Mesodermal cell (in vitro differentiated cells): ENCODE measurements around the gene KRTAP5-4.
A peak's percentile ranks its signal among the peaks of the same experiment; 100 is the strongest.
"Not testable (repeated sequence)": the region's sequence is repeated elsewhere in the genome, so short reads cannot be mapped to it uniquely, and the experiment has no call there.

Source experiments
- H3K27ac ChIP-seq: 2 replicates; pipeline ENCODE4 v1.7.0; 2013; ENCODE audit warnings: mild to moderate bottlenecking, low read depth, low read length, moderate library complexity; ENCODE audit not compliant: severe bottlenecking
- H3K36me3 ChIP-seq: 2 replicates; pipeline ENCODE4 v1.7.1; 2013; ENCODE audit warnings: mild to moderate bottlenecking, low read length, moderate library complexity; ENCODE audit not compliant: control insufficient read depth, insufficient read depth
- H3K4me1 ChIP-seq: one replicate; pipeline ENCODE4 v1.7.1; 2013; ENCODE audit warnings: mild to moderate bottlenecking, low read length; ENCODE audit not compliant: insufficient read depth, control insufficient read depth, poor library complexity, severe bottlenecking
- H3K4me3 ChIP-seq: 2 replicates; pipeline ENCODE4 v1.7.0; 2013; ENCODE audit warnings: low read length, control low read depth, mild to moderate bottlenecking; ENCODE audit not compliant: insufficient read depth, poor library complexity, severe bottlenecking; ENCODE audit errors: extremely low read depth
- H3K9me3 ChIP-seq: 2 replicates; pipeline ENCODE4 v1.7.1; 2013; ENCODE audit warnings: mild to moderate bottlenecking, low read length, moderate library complexity; ENCODE audit not compliant: control insufficient read depth
- WGBS, 2 experiments: methylation state at CpG; one replicate each; pipeline ENCODE4 v1.1.5; 2013; ENCODE audit warnings: missing lambda C conversion rate in 2 of 2; ENCODE audit not compliant: insufficient coverage in 2 of 2; 5-methylcytosine and 5-hydroxymethylcytosine counted together

The KRTAP5-4 gene

GRCh38 chr11:1661454-1662269 is 39.7 kb upstream of the KRTAP5-4 start:
- not testable (repeated sequence) for H3K36me3 ChIP-seq, H3K4me1 ChIP-seq, H3K9me3 ChIP-seq, H3K27ac ChIP-seq, H3K4me3 ChIP-seq
- 94 to 100% methylated on average over 1 to 6 of the region's 25 CpGs for WGBS, 2 experiments

- Histone ChIP-seq H3K4me3 (no peak overlapping the region), H3K9me3 (no peaks in the 10 kb centered on the region), H3K27ac (no peak overlapping the region), H3K36me3 (no peaks in the 10 kb centered on the region), H3K4me1 (no peaks in the 10 kb centered on the region)
- WGBS, 2 experiments = 85% methylated on average over 24 of the region's 24 CpGs
These were observed 38.4 kb upstream of the KRTAP5-4 start for GRCh38 chr11:1660111-1660867.

GRCh38 chr11:1659506-1659905 is 37.6 kb upstream of the KRTAP5-4 start:
- no peaks in the 10 kb centered on the region for H3K9me3 ChIP-seq
- WGBS, 2 experiments = 85 to 97% methylated on average over 4 to 6 of the region's 14 CpGs

GRCh38 chr11:1656670-1657069 is 34.7 kb upstream of the KRTAP5-4 start:
- H3K4me3 ChIP-seq = no peak overlapping the region
- peaks cover 9% of the 10 kb centered on the region for H3K4me1 ChIP-seq
- H3K27ac ChIP-seq = no peak overlapping the region
- no peaks in the 10 kb centered on the region for H3K36me3 ChIP-seq
- WGBS, 2 experiments = 76 to 88% methylated on average over 6 to 7 of the region's 7 CpGs
- no peaks in the 10 kb centered on the region for H3K9me3 ChIP-seq

More at GRCh38 chr11:1659506-1659905, 37.6 kb upstream of the KRTAP5-4 start:
- peaks cover 4% of the 10 kb centered on the region for H3K4me1 ChIP-seq
- H3K4me3 ChIP-seq = no peak overlapping the region
- H3K27ac ChIP-seq = no peak overlapping the region
- H3K36me3 ChIP-seq = no peaks in the 10 kb centered on the region

- Histone ChIP-seq H3K27ac (no peak overlapping the region), H3K36me3 (no peaks in the 10 kb centered on the region), H3K4me1 (peaks cover 9% of the 10 kb centered on the region), H3K4me3 (no peak overlapping the region), H3K9me3 (no peaks in the 10 kb centered on the region)
- 91 to 92% methylated on average over 6 of the region's 9 CpGs for WGBS, 2 experiments
These were observed 34.1 kb upstream of the KRTAP5-4 start for GRCh38 chr11:1656061-1656441.

GRCh38 chr11:1655168-1656060 is 33.5 kb upstream of the KRTAP5-4 start:
- Histone ChIP-seq H3K27ac (peak overlapping the region; percentile 69), H3K4me3 (no peak overlapping the region), H3K9me3 (no peaks in the 10 kb centered on the region), H3K36me3 (no peaks in the 10 kb centered on the region), H3K4me1 (peaks cover 9% of the 10 kb centered on the region)
- 95% methylated on average over 23 to 25 of the region's 26 CpGs for WGBS, 2 experiments

- peaks cover 9% of the 10 kb centered on the region for H3K4me1 ChIP-seq
- no peaks in the 10 kb centered on the region for H3K9me3 ChIP-seq
- no peak overlapping the region for H3K4me3 ChIP-seq
- no peaks in the 10 kb centered on the region for H3K36me3 ChIP-seq
- WGBS, 2 experiments = 87 to 91% methylated on average over 14 to 21 of the region's 21 CpGs
- peak overlapping the region; percentile 69 for H3K27ac ChIP-seq
These were observed 32.6 kb upstream of the KRTAP5-4 start for GRCh38 chr11:1654388-1655167.

- H3K27ac ChIP-seq = peak overlapping the region; percentile 69
- no peaks in the 10 kb centered on the region for H3K9me3 ChIP-seq
- H3K36me3 ChIP-seq = no peaks in the 10 kb centered on the region
- 87 to 94% methylated on average over 10 to 13 of the region's 14 CpGs for WGBS, 2 experiments
- H3K4me3 ChIP-seq = no peak overlapping the region
- peaks cover 9% of the 10 kb centered on the region for H3K4me1 ChIP-seq
These were observed 31.8 kb upstream of the KRTAP5-4 start for GRCh38 chr11:1653541-1654387.

GRCh38 chr11:1652771-1653540 is 31.0 kb upstream of the KRTAP5-4 start:
- H3K36me3 ChIP-seq = no peaks in the 10 kb centered on the region
- H3K27ac ChIP-seq = no peak overlapping the region
- WGBS, 2 experiments = 42 to 44% methylated on average over 33 to 34 of the region's 34 CpGs
- H3K4me3 ChIP-seq = no peak overlapping the region
- H3K4me1 ChIP-seq = peaks cover 9% of the 10 kb centered on the region
- no peaks in the 10 kb centered on the region for H3K9me3 ChIP-seq
